ENCODE results near the gene GRIA4.

- no peak for TF ChIP-seq POLR2A (IDR thresholded peaks at IDR 0.05)
- no peak for TF ChIP-seq CTCF (IDR thresholded peaks at IDR 0.05)
Observed at GRCh38 chr11:105732611-105733010, 122.7 kb downstream of the GRIA4 start.
